Peyer's patch (tissue), 4 donors: ENCODE results near the gene NCLN. TPM values are rescaled to one million over a fixed set of nuclear protein-coding genes. Genes with fewer than 3 reads are reported as not detected.

Experiments used
- DNase-seq, 3 donors: peaks; one replicate each; pipeline ENCODE4 v3.0.0-alpha.2; 2017 to 2019
- H3K27ac ChIP-seq, 4 donors: fragments of 200-600 bp; sonication (generic); one replicate each; pipeline ENCODE4 v1.5.1; 2016 to 2019
- H3K27me3 ChIP-seq, 2 donors: fragments of 200-600 bp; sonication (generic); one replicate each; pipeline ENCODE4 v1.5.1; 2019
- H3K36me3 ChIP-seq, 3 donors: fragments of 200-600 bp; sonication (generic); one replicate each; pipeline ENCODE4 v1.5.1; 2016 to 2019
- H3K4me1 ChIP-seq, 4 donors: fragments of 200-600 bp; sonication (generic); one replicate each; pipeline ENCODE4 v1.5.1; 2016 to 2019
- H3K4me3 ChIP-seq, 4 donors: fragments of 200-600 bp; sonication (generic); 1 replicate in 3 of 4; 2 replicates in 1 of 4; pipeline ENCODE4 v1.5.1; 2016 to 2019; ENCODE audit warnings: mild to moderate bottlenecking in 1 of 4
- H3K9me3 ChIP-seq, 4 donors: fragments of 200-600 bp; sonication (generic); one replicate each; pipeline ENCODE4 v1.5.1; 2016 to 2019; ENCODE audit warnings: mild to moderate bottlenecking in 1 of 4
- CTCF ChIP-seq, 6 experiments: fragments of 450-650 bp in 4 of 6; fragments of 200-600 bp in 2 of 6; sonication (generic) in 1 of 6; IDR thresholded peaks; one replicate each; pipeline ENCODE4 v1.5.1; 2017 to 2019; ENCODE audit warnings: antibody characterized with exemption in 6 of 6, mild to moderate bottlenecking in 3 of 6, moderate library complexity in 1 of 6
- POLR2A ChIP-seq, 2 donors: fragments of 450-650 bp; IDR thresholded peaks; one replicate each; pipeline ENCODE4 v1.5.1; 2017; ENCODE audit warnings: antibody characterized with exemption in 2 of 2, mild to moderate bottlenecking in 2 of 2, moderate library complexity in 2 of 2
- total RNA-seq, 4 donors: library from RNA; depleted of rRNA; stranded (reverse); fragments of >200 nt; gene quantifications; one replicate each; pipeline ENCODE4 v1.1.0, GENCODE V29; 2016

Gene NCLN
- total RNA-seq, 4 donors from 2014 or later = 84.2 to 126 (median 117) TPM

DNA sequence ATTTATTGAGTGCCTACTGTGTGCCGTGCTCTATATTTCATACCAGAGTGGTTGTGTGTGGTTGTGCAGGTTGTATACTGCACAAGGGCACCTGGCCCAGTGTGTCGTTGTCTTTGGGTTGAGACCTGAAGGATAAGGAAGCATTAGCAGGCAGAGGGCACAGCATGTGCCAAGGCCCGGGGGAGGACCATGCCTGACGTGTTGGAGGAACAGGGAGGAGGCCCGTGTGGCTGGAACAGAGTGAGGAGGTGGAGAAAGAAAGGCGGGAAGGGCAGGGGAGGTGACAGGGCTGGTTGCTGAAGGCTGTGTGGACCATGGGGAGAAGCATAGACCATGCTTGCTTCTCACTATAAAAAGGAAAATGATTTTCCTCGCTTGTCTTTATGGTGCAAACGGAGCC lies 65.5 kb downstream of the NCLN start:
- Histone ChIP-seq H3K9me3 (peaks cover 0 to 9% (median 2%) of the 10 kb centered on the region in 4 donors), H3K36me3 (no peaks in the 10 kb centered on the region), H3K4me3 (no peak overlapping the region), H3K27me3 (no peaks in the 10 kb centered on the region), H3K27ac (no peak overlapping the region), H3K4me1 (no peaks in the 10 kb centered on the region)
- DNase-seq = no peak
- TF ChIP-seq POLR2A (IDR thresholded peaks at IDR 0.05) (no peak), CTCF (IDR thresholded peaks at IDR 0.05) (no peak)

GRCh38 chr19:3252650-3253049 lies 66.9 kb downstream of the NCLN start:
- H3K36me3 ChIP-seq = no peaks in the 10 kb centered on the region
- DNase-seq = no peak
- H3K4me1 ChIP-seq = no peaks in the 10 kb centered on the region
- H3K27ac ChIP-seq = no peak overlapping the region
- H3K4me3 ChIP-seq = no peak overlapping the region
- H3K27me3 ChIP-seq = no peaks in the 10 kb centered on the region
- TF ChIP-seq POLR2A (IDR thresholded peaks at IDR 0.05) = no peak
- TF ChIP-seq CTCF (IDR thresholded peaks at IDR 0.05) = no peak
- H3K9me3 ChIP-seq = peaks cover 0 to 9% (median 2%) of the 10 kb centered on the region in 4 donors

DNA sequence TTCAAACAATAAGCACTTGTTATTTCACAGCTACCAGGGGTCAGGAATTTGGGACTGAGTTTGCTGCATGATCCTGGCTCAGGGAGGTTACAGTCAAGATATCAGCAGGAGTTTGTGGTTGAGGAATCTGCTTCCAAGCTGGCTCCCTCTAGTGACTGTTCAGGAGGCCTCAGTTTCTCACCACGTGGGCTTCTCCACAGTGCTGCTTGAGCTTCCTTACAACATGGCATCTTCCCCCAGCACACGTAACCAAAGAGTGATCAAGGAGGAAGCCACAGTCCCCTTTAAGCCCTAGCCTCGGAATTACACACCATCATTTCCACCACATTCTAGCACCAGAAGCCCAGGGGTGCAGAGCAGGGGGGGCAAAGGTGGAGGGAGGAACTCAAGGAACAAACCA lies 67.5 kb downstream of the NCLN start:
- no peaks in the 10 kb centered on the region for H3K4me1 ChIP-seq

GRCh38 chr19:3254520-3254919 lies 68.8 kb downstream of the NCLN start:
- Histone ChIP-seq H3K36me3 (no peaks in the 10 kb centered on the region), H3K27me3 (no peaks in the 10 kb centered on the region), H3K4me1 (no peaks in the 10 kb centered on the region), H3K4me3 (no peak overlapping the region), H3K9me3 (peaks cover 0 to 9% (median 2%) of the 10 kb centered on the region in 4 donors), H3K27ac (no peak overlapping the region)
- no peak for DNase-seq
- TF ChIP-seq POLR2A (IDR thresholded peaks at IDR 0.05) (no peak), CTCF (IDR thresholded peaks at IDR 0.05) (no peak)

More for the DNA sequence above, 67.5 kb downstream of the NCLN start:
- Histone ChIP-seq H3K27ac (no peak overlapping the region), H3K9me3 (peaks cover 0 to 9% (median 2%) of the 10 kb centered on the region in 4 donors), H3K36me3 (no peaks in the 10 kb centered on the region), H3K4me3 (no peak overlapping the region), H3K27me3 (no peaks in the 10 kb centered on the region)
- TF ChIP-seq POLR2A (IDR thresholded peaks at IDR 0.05) (no peak), CTCF (IDR thresholded peaks at IDR 0.05) (no peak)
- DNase-seq = no peak

GRCh38 chr19:3257071-3257470 lies 71.3 kb downstream of the NCLN start:
- no peak overlapping the region for H3K4me3 ChIP-seq

More at GRCh38 chr19:3257071-3257470, 71.3 kb downstream of the NCLN start:
- Histone ChIP-seq H3K9me3 (peaks cover 0 to 9% (median 2%) of the 10 kb centered on the region in 4 donors), H3K27me3 (no peaks in the 10 kb centered on the region), H3K4me1 (no peaks in the 10 kb centered on the region), H3K36me3 (no peaks in the 10 kb centered on the region), H3K27ac (no peak overlapping the region)
- no peak for DNase-seq
- no peak for TF ChIP-seq CTCF (IDR thresholded peaks at IDR 0.05)
- no peak for TF ChIP-seq POLR2A (IDR thresholded peaks at IDR 0.05)

Other genes with a start within 250 kb of the NCLN start
- gene ZNF77, start 241.0 kb upstream of the NCLN start, total RNA-seq = 1 to 10 TPM; 3.7 to 7.5 (median 5.6) TPM
- 1 to 10 TPM in 2 of 4 donors, not detected in 2; 1.9 to 2.5 TPM for gene TLE6, start 208.4 kb upstream of the NCLN start, total RNA-seq
- 10 to 100 TPM in 3 of 4 donors, 1 to 10 TPM in 1; 4.6 to 45.2 (median 29.2) TPM for gene TLE2, start 156.7 kb upstream of the NCLN start, total RNA-seq
- 100 to 1,000 TPM; 134 to 366 (median 289) TPM for gene TLE5, start 123.4 kb upstream of the NCLN start, total RNA-seq
- gene GNA11, start 91.6 kb upstream of the NCLN start, total RNA-seq = 100 to 1,000 TPM; 120 to 557 (median 456) TPM
- gene GNA15, start 49.9 kb upstream of the NCLN start, total RNA-seq = 10 to 100 TPM in 1 of 4 donors, 1 to 10 TPM in 2, not detected in 1; 1.2 to 12.4 (median 1.5) TPM
- gene S1PR4, start 7.2 kb upstream of the NCLN start, total RNA-seq = 1 to 10 TPM; 1.6 to 9.9 (median 2.5) TPM
- gene CELF5, start 38.7 kb downstream of the NCLN start, total RNA-seq = not detected
- 100 to 1,000 TPM in 1 of 4 donors, 10 to 100 TPM in 3; 34.7 to 191 (median 64.9) TPM for gene NFIC, start 180.7 kb downstream of the NCLN start, total RNA-seq